Ammon's horn (tissue), 1 donor: Measurements from ENCODE around the gene MACROD2.
"Not testable (repeated sequence)": the region's sequence is repeated elsewhere in the genome, so short reads cannot be mapped to it uniquely, and the experiment has no call there.

Experiments used
- DNase-seq: peaks from one replicate; pipeline ENCODE4 v3.0.0-alpha.2; 2016; ENCODE audit warnings: low spot score

MACROD2 gene

DNA sequence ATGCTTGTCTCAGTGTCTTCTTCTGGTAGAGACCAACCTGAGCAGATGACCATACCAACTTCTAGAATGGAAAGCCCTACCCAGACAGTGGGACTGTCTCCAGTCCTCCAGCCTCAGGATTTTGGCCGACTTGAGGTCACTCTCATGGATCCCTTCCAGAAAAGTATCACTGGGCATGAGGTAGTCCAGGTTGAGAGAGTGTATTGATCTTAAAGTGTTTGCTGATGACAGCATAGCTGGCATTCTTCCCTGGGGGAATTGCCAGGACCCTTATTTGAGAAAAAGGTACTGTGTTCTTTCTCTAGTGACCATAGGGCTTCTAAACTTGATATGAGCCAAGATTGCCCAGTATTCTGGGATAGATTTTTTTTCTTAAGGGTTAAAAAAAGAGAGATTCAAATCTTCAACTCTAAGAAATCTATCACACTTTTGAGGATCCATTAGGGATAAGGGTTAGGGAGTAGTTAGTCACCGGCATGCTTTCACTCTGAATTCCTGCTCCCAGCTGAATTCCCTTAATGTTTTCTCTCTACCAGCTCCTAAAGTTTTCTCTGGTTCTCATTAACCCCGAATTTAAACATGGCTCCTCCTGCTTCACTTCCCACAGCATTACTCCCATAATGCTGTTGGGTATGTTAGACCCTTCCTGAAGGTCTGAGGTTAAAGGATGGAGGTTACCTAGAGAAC, 415.7 kb downstream of the MACROD2 start:
- no peak for DNase-seq

GRCh38 chr20:14412065-14412681, 416.9 kb downstream of the MACROD2 start:
- no peak for DNase-seq

DNA sequence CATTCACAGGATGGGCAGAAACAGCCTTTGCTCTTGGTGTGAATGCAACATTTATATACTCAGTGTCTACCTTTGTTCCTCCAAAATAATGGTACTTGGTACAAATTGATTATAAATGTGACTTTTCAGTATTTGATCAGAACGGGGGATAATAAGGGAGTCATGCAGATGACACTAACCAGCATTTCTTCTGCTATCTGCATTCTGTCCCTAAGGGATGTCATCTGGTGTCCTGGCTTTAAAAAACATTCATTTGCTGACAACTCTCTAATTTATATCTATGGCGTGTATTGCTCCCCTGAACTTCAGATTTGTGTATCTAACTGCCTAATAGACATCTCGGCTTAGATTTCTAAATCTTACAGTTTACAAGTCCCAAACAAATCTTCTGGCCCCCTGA, 418.5 kb downstream of the MACROD2 start:
- DNase-seq: no peak

- DNase-seq: no peak
These were observed 419.2 kb downstream of the MACROD2 start for GRCh38 chr20:14414560-14414959.

DNA sequence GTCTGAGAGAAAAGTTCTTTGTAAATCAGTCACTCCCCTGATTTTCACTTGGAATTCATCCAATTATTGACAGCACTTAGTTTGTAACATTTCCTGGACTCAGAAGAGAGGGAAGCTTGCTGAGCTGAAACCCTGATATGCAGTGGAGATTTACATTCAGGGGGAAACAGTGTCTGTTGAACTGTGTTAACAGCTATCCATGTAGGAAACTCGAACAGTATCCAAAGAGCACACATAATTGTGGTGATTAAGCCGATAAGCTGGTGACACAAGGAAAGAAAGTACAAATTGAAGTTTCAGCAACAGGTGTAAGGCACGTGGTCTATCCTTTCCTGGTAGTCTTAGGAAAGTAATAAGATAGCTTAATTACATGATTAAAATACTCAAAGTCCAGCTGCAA, 420.2 kb downstream of the MACROD2 start:
- no peak for DNase-seq

DNA sequence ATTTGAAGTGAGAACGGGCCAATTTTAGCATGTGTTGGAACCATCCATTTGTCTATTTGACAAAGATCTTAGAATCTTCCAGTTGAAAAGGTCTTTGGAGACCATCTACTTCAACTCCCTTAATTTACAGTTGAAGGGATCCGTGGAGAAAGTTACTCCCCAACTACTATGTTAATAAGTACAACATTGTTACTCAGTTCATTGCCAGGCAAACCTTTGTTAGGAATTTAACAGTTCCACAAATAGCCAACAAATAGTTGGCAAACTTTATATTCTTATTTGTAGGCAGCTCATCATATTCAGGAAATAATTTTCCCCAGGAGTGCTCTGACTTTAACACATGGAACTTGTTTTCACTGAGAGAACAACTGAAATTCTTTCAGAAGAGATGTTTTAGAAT, 423.1 kb downstream of the MACROD2 start:
- no peak for DNase-seq

- no peak for DNase-seq
These were observed 427.6 kb downstream of the MACROD2 start for GRCh38 chr20:14422892-14423291.

GRCh38 chr20:14431568-14431967, 436.3 kb downstream of the MACROD2 start:
- no peak for DNase-seq

DNA sequence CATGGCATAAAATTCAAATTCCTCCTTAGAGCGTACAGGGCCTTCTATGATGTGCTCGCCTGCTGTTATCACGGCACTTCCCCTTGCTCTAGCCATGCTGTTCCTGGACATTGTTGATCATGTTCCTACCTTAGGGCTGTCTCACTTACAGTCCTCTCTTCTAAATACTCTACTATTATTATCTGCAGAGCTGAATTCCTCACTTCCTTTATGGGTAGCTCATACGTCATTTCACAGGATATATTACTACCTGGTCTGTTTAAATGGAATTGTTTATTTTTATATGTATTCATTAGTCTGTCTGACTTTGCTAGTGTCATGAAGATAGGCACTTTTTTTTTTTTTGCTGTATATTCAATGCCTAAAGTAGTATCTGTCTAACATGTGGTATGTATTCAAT, 436.8 kb downstream of the MACROD2 start:
- DNase-seq: no peak

GRCh38 chr20:14432597-14432996, 437.3 kb downstream of the MACROD2 start:
- no peak for DNase-seq

DNA sequence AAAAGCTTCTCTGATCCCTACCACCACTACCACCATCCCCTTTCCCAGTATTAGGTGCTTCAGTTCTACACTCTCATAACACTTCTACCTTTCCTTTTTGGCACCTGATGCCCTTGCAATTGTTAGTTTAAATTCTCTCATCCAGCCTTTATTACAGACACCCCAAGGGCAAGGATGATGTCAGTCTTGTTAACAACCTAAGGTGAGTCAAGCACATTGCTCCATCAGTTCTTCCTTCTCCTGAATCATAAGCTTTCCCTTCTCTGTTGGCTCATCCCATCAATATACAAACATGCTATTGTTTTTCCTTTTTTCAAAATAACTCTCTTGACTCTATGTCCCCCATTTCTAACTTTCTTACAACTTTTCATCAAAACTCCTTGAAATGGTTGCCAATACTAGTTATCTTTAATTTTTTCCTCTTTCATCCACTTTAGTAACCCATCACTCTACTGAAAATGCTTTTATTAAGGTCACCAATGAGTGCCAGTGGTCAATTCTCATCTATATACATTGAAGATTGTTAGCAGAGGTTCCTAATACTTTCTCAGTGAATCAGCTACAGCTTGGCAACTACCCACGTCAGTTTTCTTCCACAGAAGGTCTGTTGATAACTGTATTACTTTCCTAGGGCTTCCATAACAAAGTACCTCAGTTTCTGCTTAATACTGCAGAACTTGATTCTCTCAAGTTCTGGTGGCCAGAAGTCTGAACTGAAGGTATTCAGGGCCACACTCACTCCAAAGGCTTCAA, 439.2 kb downstream of the MACROD2 start:
- no peak for DNase-seq

GRCh38 chr20:14441201-14441600, 445.9 kb downstream of the MACROD2 start:
- DNase-seq: no peak

DNA sequence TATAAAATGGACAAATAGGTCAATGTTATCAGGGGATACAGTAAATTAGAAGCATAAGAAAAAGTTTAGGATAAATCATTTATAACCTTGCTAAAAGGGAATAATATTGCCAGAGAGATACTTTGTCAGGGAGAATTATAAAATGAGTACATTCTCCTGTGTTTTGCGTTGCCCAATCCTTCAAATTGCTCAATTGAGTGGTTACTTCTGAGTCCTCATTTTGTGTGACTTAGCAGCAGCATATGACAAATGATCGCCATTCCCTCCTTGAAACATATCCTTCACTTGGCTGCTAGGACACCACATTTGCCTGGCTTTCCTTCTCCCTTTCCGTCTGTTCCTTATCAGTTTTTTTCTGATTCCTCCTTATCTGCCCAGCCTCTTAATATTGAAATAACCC, 448.8 kb downstream of the MACROD2 start:
- DNase-seq: no peak

DNA sequence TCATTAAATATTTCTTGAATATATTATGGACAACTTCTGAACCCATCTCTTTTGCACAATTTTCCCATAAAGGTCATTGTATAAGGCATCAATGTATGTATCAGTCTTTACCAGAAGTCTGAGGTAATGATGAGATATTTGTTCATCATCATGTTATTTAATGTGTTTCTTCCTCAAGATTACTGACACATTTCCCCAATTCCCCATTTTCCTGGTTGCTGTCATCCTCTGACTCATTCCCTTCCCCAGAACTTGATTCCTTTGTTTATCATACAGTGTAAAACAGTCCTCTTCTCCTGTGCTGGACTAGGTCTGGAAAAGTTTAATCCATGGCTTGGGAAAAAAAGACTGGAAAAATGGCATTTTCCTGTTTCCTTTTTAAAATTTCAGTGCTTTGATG, 450.0 kb downstream of the MACROD2 start:
- no peak for DNase-seq

- DNase-seq: no peak
These were observed 450.6 kb downstream of the MACROD2 start for GRCh38 chr20:14445902-14446301.

GRCh38 chr20:14446446-14446845, 451.1 kb downstream of the MACROD2 start:
- no peak for DNase-seq

- no peak for DNase-seq
These were observed 454.0 kb downstream of the MACROD2 start for GRCh38 chr20:14449323-14449722.

GRCh38 chr20:14450256-14450655, 454.9 kb downstream of the MACROD2 start:
- no peak for DNase-seq

- DNase-seq: no peak
These were observed 456.1 kb downstream of the MACROD2 start for GRCh38 chr20:14451458-14451857.

DNA sequence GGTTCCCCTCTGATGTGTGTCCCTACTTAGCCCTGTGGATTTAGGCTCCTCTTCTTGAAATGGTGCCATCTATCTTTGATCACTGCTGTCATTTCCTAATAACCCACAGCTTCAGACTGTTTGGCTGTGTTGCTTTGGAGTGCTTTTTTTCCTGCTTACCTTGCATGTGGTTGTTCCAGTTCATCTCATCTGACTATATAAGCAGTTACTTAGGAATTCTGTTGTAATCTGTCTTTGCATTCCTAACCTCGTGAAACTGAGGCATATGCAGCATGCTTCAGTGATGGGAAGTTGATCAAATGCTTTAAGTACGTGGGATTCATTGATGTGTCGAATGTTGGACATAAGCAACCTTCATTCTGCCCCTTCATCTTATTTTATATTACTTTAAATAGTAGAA, 457.9 kb downstream of the MACROD2 start:
- DNase-seq: no peak

DNA sequence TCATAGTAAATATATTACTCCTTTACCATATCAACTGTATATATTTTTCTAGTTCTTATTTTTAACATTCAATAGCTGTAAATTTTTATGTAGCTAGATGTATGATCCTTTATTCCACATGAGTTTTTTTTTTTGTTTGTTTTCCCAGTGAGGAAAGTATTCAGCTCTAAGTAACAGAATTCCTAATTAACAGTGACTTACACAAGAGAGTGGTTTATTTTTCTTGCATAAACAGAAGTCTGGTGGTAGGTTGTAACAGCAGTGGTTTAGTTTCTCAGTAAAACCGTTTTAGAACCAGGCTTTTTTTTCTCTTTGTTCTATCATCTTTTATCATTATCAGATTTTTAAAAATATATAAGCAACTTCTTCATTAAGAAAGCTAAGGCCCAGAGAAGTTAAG, 459.0 kb downstream of the MACROD2 start:
- no peak for DNase-seq

DNA sequence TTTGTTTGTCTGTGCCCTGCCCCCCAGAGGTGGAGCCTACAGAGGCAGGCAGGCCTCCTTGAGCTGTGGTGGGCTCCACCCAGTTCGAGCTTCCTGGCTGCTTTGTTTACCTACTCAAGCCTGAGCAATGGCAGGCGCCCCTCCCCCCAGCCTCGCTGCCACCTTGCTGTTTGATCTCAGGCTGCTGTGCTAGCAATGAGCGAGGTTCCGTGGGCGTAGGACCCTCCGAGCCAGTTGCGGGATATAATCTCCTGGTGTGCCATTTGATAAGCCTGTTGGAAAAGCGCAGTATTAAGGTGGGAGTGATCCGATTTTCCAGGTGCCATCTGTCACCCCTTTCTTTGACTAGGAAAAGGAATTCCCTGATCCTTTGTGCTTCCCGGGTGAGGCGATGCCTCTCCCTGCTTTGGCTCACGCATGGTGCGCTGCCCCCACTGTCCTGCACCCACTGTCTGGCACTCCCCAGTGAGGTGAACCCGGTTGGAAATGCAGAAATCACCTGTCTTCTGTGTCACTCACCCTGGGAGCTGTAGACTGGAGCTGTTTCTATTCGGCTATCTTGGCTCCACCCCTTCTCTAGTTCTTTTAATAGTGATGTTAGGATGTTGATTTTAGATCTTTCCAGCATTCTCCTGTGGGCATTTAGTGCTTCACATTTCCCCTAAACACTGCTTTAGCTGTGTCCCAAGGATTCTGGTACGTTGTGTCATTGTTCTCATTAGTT, 471.9 kb downstream of the MACROD2 start:
- DNase-seq: not testable (repeated sequence)
